Measurements from ENCODE around the gene ZNF462.

ZNF462 gene

GRCh38 chr9:106834888-106835287 lies 28.1 kb upstream of the ZNF462 start:
- Histone ChIP-seq H3K4ac (ENCODE audit: low read depth in 1 of 2, low read length in 2 of 2) (no peak overlapping the region), H2AFZ (ENCODE audit: low read depth, low read length) (no peak overlapping the region), H3K4me2 (ENCODE audit: low read length, poor library complexity, severe bottlenecking) (no peak overlapping the region), H2BK15ac (ENCODE audit: low read depth, poor library complexity, severe bottlenecking) (no peak overlapping the region), H4K91ac (ENCODE audit: low read length) (no peak overlapping the region), H3K14ac (ENCODE audit: low read length in 2 of 2) (no peak overlapping the region), H3K36me3 (ENCODE audit: control insufficient read depth in 1 of 2, insufficient read depth in 2 of 2, low read depth in 1 of 2, low read length in 2 of 2) (no peaks in the 10 kb centered on the region), H3K27ac (ENCODE audit: low read length, poor library complexity, severe bottlenecking) (no peak overlapping the region), H3K9ac (ENCODE audit: low read length) (no peak overlapping the region), H2BK120ac (ENCODE audit: low read depth, low read length) (no peak overlapping the region), H2BK5ac (ENCODE audit: low read depth, low read length, poor library complexity, severe bottlenecking) (no peak overlapping the region), H3K4me1 (ENCODE audit: control insufficient read depth, insufficient read depth, low read depth, low read length) (no peaks in the 10 kb centered on the region), H3K23ac (ENCODE audit: low read length in 2 of 2) (no peak overlapping the region), H3K4me3 (ENCODE audit: insufficient read depth in 1 of 2, low read depth in 1 of 2, low read length in 2 of 2) (no peak overlapping the region), H3K27me3 (ENCODE audit: control insufficient read depth in 1 of 2, insufficient read depth in 1 of 2, low read length in 2 of 2) (no peaks in the 10 kb centered on the region), H2AK5ac (ENCODE audit: low read length, severe bottlenecking) (no peak overlapping the region), H3K9me3 (ENCODE audit: control insufficient read depth, low read length) (no peaks in the 10 kb centered on the region), H3K79me1 (replicated peaks; ENCODE audit: low read length, poor library complexity, severe bottlenecking) (no peaks in the 10 kb centered on the region), H4K8ac (ENCODE audit: low read length) (no peak overlapping the region), H3K18ac (ENCODE audit: low read depth in 1 of 2, low read length in 2 of 2) (no peak overlapping the region), H2BK12ac (ENCODE audit: low read length in 2 of 2) (no peak overlapping the region)
- DNase-seq: no peak

GRCh38 chr9:106835840-106836239 lies 27.1 kb upstream of the ZNF462 start:
- no peak overlapping the region for H2BK120ac ChIP-seq (ENCODE audit: low read depth, low read length)
- no peak overlapping the region for H2BK12ac ChIP-seq (ENCODE audit: low read length in 2 of 2)
- no peak overlapping the region for H2BK5ac ChIP-seq (ENCODE audit: low read depth, low read length, poor library complexity, severe bottlenecking)
- H2AK5ac ChIP-seq (ENCODE audit: low read length, severe bottlenecking): no peak overlapping the region
- no peak for DNase-seq
- no peak overlapping the region for H3K23ac ChIP-seq (ENCODE audit: low read length in 2 of 2)
- no peak overlapping the region for H3K27ac ChIP-seq (ENCODE audit: low read length, poor library complexity, severe bottlenecking)
- H3K36me3 ChIP-seq (ENCODE audit: control insufficient read depth in 1 of 2, insufficient read depth in 2 of 2, low read depth in 1 of 2, low read length in 2 of 2): no peaks in the 10 kb centered on the region
- H3K14ac ChIP-seq (ENCODE audit: low read length in 2 of 2): no peak overlapping the region
- H3K18ac ChIP-seq (ENCODE audit: low read depth in 1 of 2, low read length in 2 of 2): no peak overlapping the region
- H3K4me1 ChIP-seq (ENCODE audit: control insufficient read depth, insufficient read depth, low read depth, low read length): no peaks in the 10 kb centered on the region
- no CpG with 5 or more reads among the region's 2 CpGs for WGBS
- H4K8ac ChIP-seq (ENCODE audit: low read length): no peak overlapping the region
- no peak overlapping the region for H2BK15ac ChIP-seq (ENCODE audit: low read depth, poor library complexity, severe bottlenecking)
- no peak overlapping the region for H3K4me3 ChIP-seq (ENCODE audit: insufficient read depth in 1 of 2, low read depth in 1 of 2, low read length in 2 of 2)
- H3K9ac ChIP-seq (ENCODE audit: low read length): no peak overlapping the region
- no peaks in the 10 kb centered on the region for H3K79me1 ChIP-seq (replicated peaks; ENCODE audit: low read length, poor library complexity, severe bottlenecking)
- H3K4ac ChIP-seq (ENCODE audit: low read depth in 1 of 2, low read length in 2 of 2): no peak overlapping the region
- H3K9me3 ChIP-seq (ENCODE audit: control insufficient read depth, low read length): no peaks in the 10 kb centered on the region
- H3K27me3 ChIP-seq (ENCODE audit: control insufficient read depth in 1 of 2, insufficient read depth in 1 of 2, low read length in 2 of 2): no peaks in the 10 kb centered on the region
- no peak overlapping the region for H3K4me2 ChIP-seq (ENCODE audit: low read length, poor library complexity, severe bottlenecking)
- no peak overlapping the region for H4K91ac ChIP-seq (ENCODE audit: low read length)
- H2AFZ ChIP-seq (ENCODE audit: low read depth, low read length): no peak overlapping the region

DNA sequence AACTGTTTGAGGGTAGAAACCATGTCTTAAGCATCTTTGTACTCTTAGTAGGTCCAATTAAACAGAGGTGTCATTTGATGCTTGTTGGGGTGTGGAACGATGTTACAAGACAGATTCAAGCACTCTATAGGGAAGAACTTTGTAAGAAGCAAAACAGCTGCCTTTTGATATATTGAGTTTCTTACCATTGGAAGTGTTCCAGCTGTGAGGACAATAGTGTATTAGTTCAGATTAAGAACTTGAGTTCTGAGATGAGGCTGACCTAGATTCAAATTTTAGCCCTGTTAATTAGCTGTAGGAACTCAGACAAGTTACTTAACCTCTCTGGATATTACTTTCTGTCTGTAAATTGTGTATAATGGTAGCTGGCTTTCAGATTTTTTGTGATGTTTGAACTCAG lies 19.6 kb upstream of the ZNF462 start:
- Histone ChIP-seq H3K18ac (ENCODE audit: low read depth in 1 of 2, low read length in 2 of 2) (no peak overlapping the region), H4K91ac (ENCODE audit: low read length) (no peak overlapping the region), H2BK120ac (ENCODE audit: low read depth, low read length) (no peak overlapping the region), H2BK15ac (ENCODE audit: low read depth, poor library complexity, severe bottlenecking) (no peak overlapping the region), H3K79me1 (replicated peaks; ENCODE audit: low read length, poor library complexity, severe bottlenecking) (no peaks in the 10 kb centered on the region), H2BK12ac (ENCODE audit: low read length in 2 of 2) (no peak overlapping the region), H3K14ac (ENCODE audit: low read length in 2 of 2) (no peak overlapping the region), H3K4ac (ENCODE audit: low read depth in 1 of 2, low read length in 2 of 2) (no peak overlapping the region), H4K8ac (ENCODE audit: low read length) (no peak overlapping the region), H3K4me1 (ENCODE audit: control insufficient read depth, insufficient read depth, low read depth, low read length) (no peaks in the 10 kb centered on the region), H3K4me3 (ENCODE audit: insufficient read depth in 1 of 2, low read depth in 1 of 2, low read length in 2 of 2) (no peak overlapping the region), H2AFZ (ENCODE audit: low read depth, low read length) (no peak overlapping the region), H2BK5ac (ENCODE audit: low read depth, low read length, poor library complexity, severe bottlenecking) (no peak overlapping the region), H3K27ac (ENCODE audit: low read length, poor library complexity, severe bottlenecking) (no peak overlapping the region), H3K9me3 (ENCODE audit: control insufficient read depth, low read length) (no peaks in the 10 kb centered on the region), H3K27me3 (ENCODE audit: control insufficient read depth in 1 of 2, insufficient read depth in 1 of 2, low read length in 2 of 2) (no peaks in the 10 kb centered on the region), H3K23ac (ENCODE audit: low read length in 2 of 2) (no peak overlapping the region), H3K4me2 (ENCODE audit: low read length, poor library complexity, severe bottlenecking) (no peak overlapping the region), H3K36me3 (ENCODE audit: control insufficient read depth in 1 of 2, insufficient read depth in 2 of 2, low read depth in 1 of 2, low read length in 2 of 2) (no peaks in the 10 kb centered on the region), H3K9ac (ENCODE audit: low read length) (no peak overlapping the region), H2AK5ac (ENCODE audit: low read length, severe bottlenecking) (no peak overlapping the region)
- no peak for DNase-seq
- 87% methylated on average over 1 of the region's 1 CpG for WGBS

- Histone ChIP-seq H2BK12ac (ENCODE audit: low read length in 2 of 2) (no peak overlapping the region), H3K4ac (ENCODE audit: low read depth in 1 of 2, low read length in 2 of 2) (no peak overlapping the region), H2BK120ac (ENCODE audit: low read depth, low read length) (no peak overlapping the region), H3K14ac (ENCODE audit: low read length in 2 of 2) (no peak overlapping the region), H3K36me3 (ENCODE audit: control insufficient read depth in 1 of 2, insufficient read depth in 2 of 2, low read depth in 1 of 2, low read length in 2 of 2) (no peaks in the 10 kb centered on the region), H3K9ac (ENCODE audit: low read length) (no peak overlapping the region), H2AK5ac (ENCODE audit: low read length, severe bottlenecking) (no peak overlapping the region), H3K27me3 (ENCODE audit: control insufficient read depth in 1 of 2, insufficient read depth in 1 of 2, low read length in 2 of 2) (no peaks in the 10 kb centered on the region), H3K4me2 (ENCODE audit: low read length, poor library complexity, severe bottlenecking) (no peak overlapping the region), H2BK15ac (ENCODE audit: low read depth, poor library complexity, severe bottlenecking) (no peak overlapping the region), H3K79me1 (replicated peaks; ENCODE audit: low read length, poor library complexity, severe bottlenecking) (no peaks in the 10 kb centered on the region), H3K18ac (ENCODE audit: low read depth in 1 of 2, low read length in 2 of 2) (no peak overlapping the region), H4K8ac (ENCODE audit: low read length) (no peak overlapping the region), H3K4me3 (ENCODE audit: insufficient read depth in 1 of 2, low read depth in 1 of 2, low read length in 2 of 2) (no peak overlapping the region), H3K27ac (ENCODE audit: low read length, poor library complexity, severe bottlenecking) (no peak overlapping the region), H3K4me1 (ENCODE audit: control insufficient read depth, insufficient read depth, low read depth, low read length) (no peaks in the 10 kb centered on the region), H3K23ac (ENCODE audit: low read length in 2 of 2) (no peak overlapping the region), H2AFZ (ENCODE audit: low read depth, low read length) (no peak overlapping the region), H4K91ac (ENCODE audit: low read length) (no peak overlapping the region), H3K9me3 (ENCODE audit: control insufficient read depth, low read length) (no peaks in the 10 kb centered on the region), H2BK5ac (ENCODE audit: low read depth, low read length, poor library complexity, severe bottlenecking) (no peak overlapping the region)
- no peak for DNase-seq
- no CpG with 5 or more reads among the region's 1 CpG for WGBS
Measured at GRCh38 chr9:106846307-106846706, 16.7 kb upstream of the ZNF462 start.
